Endothelial cell of umbilical vein (primary cell): Measurements from ENCODE around the gene NALCN. TPM values are rescaled to one million over a fixed set of nuclear protein-coding genes. Genes with fewer than 3 reads are reported as not detected.

ENCODE experiments used
- BruUV-seq: library from RNA; stranded (reverse); fragments of 400-500 nt; replicated peaks from 2 replicates; lab custom pipeline; 2021; lab: Mats Ljungman, UMichigan
- CTCF ChIA-PET: fragments of 300-600, 350-600 bp; sonication (Branson Sonifier 250); formaldehyde crosslinking; loops from one replicate; lab custom pipeline; 2021; ENCODE audit warnings: antibody characterized with exemption, inconsistent platforms; lab: Charles Lee
- POLR2A ChIA-PET: fragments of 300-600, 350-600 bp; sonication (Branson Sonifier 250); formaldehyde crosslinking; loops from one replicate; lab custom pipeline; 2021; ENCODE audit warnings: antibody characterized with exemption, inconsistent platforms; lab: Charles Lee
- DNase-seq: peaks from one replicate; pipeline ENCODE4 v3.0.0-alpha.2; 2011; ENCODE audit warnings: low read depth, low spot score
- FAIRE-seq: peaks from 2 replicates; lab custom pipeline; 2011; peaks lifted over from hg19 to GRCh38; lab: Jason Lieb, UNC
- H2AFZ ChIP-seq: 2 replicates; pipeline ENCODE4 v1.6.0; 2012; ENCODE audit warnings: low read depth, low read length, control low read depth, inconsistent platforms
- H3K27ac ChIP-seq: 2 replicates; pipeline ENCODE4 v1.5.1; 2011; ENCODE audit warnings: low read depth, mild to moderate bottlenecking, control low read depth, low read length, moderate library complexity; ENCODE audit not compliant: insufficient read depth
- H3K27me3 ChIP-seq, 2 experiments: 2 replicates each; pipeline versions ENCODE4 v1.6.0 to v1.6.1; 2011; ENCODE audit warnings: low read length in 2 of 2, mixed read lengths in 1 of 2; ENCODE audit not compliant: control insufficient read depth in 2 of 2, insufficient read depth in 2 of 2
- H3K36me3 ChIP-seq, 2 experiments: 2 replicates in 1 of 2; 3 replicates in 1 of 2; pipeline ENCODE4 v1.5.1; 2011; ENCODE audit warnings: low read length in 2 of 2, mild to moderate bottlenecking in 1 of 2, moderate library complexity in 1 of 2; ENCODE audit not compliant: control insufficient read depth in 2 of 2, insufficient read depth in 2 of 2; ENCODE audit errors: extremely low read depth in 1 of 2
- H3K4me1 ChIP-seq: 3 replicates; pipeline ENCODE4 v1.5.1; 2011; ENCODE audit warnings: mild to moderate bottlenecking, low read length; ENCODE audit not compliant: control insufficient read depth, insufficient read depth; ENCODE audit errors: extremely low read depth
- H3K4me2 ChIP-seq: 2 replicates; pipeline ENCODE4 v1.6.1; 2011; ENCODE audit warnings: low read length, control low read depth, mixed read lengths; ENCODE audit not compliant: insufficient read depth
- H3K4me3 ChIP-seq, 3 experiments: fragments of 200-600 bp in 1 of 3; sonication (generic), shearing (Covaris generic) in 1 of 3; replicated peaks in 1 of 3; 2 replicates each; pipeline ENCODE4 v1.5.1; 2011 to 2016; ENCODE audit warnings: control low read depth in 3 of 3, low read length in 3 of 3, mild to moderate bottlenecking in 2 of 3, inconsistent platforms in 1 of 3, low read depth in 1 of 3, moderate library complexity in 1 of 3; ENCODE audit not compliant: insufficient read depth in 1 of 3
- H3K79me2 ChIP-seq: 2 replicates; pipeline ENCODE4 v1.6.0; 2012; ENCODE audit warnings: low read length, inconsistent platforms; ENCODE audit not compliant: control insufficient read depth, insufficient read depth
- H3K9ac ChIP-seq: replicated peaks from 2 replicates; pipeline ENCODE3; 2011; ENCODE audit warnings: low read length, control low read depth; ENCODE audit not compliant: insufficient read depth; ENCODE audit errors: extremely low read depth
- H3K9me1 ChIP-seq: replicated peaks from 3 replicates; pipeline ENCODE4 v1.6.0; 2011; ENCODE audit warnings: mild to moderate bottlenecking, low read length; ENCODE audit not compliant: control insufficient read depth, insufficient read depth; ENCODE audit errors: extremely low read depth
- H3K9me3 ChIP-seq: replicated peaks from 2 replicates; pipeline ENCODE4 v1.5.1; 2012; ENCODE audit warnings: low read length, inconsistent platforms; ENCODE audit not compliant: control insufficient read depth, insufficient read depth
- H4K20me1 ChIP-seq: replicated peaks from 2 replicates; pipeline ENCODE3; 2011; ENCODE audit warnings: mild to moderate bottlenecking, low read length; ENCODE audit not compliant: control insufficient read depth, insufficient read depth; ENCODE audit errors: extremely low read depth
- EZH2 ChIP-seq: IDR thresholded peaks from 2 replicates; pipeline ENCODE4 v1.6.1; 2012; ENCODE audit warnings: borderline replicate concordance, low read depth, mild to moderate bottlenecking, moderate library complexity, low read length, inconsistent platforms; ENCODE audit not compliant: severe bottlenecking
- FOS ChIP-seq: IDR thresholded peaks from 2 replicates; pipeline ENCODE4 v1.6.1; 2011; ENCODE audit warnings: mild to moderate bottlenecking, low read length, moderate library complexity, borderline replicate concordance; ENCODE audit not compliant: insufficient read depth
- GATA2 ChIP-seq: IDR thresholded peaks from 2 replicates; pipeline ENCODE4 v1.7.0; 2011; ENCODE audit warnings: low read depth, mild to moderate bottlenecking, moderate library complexity, mixed read lengths, low read length; ENCODE audit not compliant: insufficient read length, insufficient read depth
- JUN ChIP-seq: IDR thresholded peaks from 2 replicates; pipeline ENCODE4 v1.6.1; 2011; ENCODE audit warnings: borderline replicate concordance, low read depth; ENCODE audit not compliant: insufficient read length, insufficient read depth
- MYC ChIP-seq: IDR thresholded peaks from one replicate; pipeline ENCODE4 v1.6.1; 2011; ENCODE audit warnings: mild to moderate bottlenecking, low read depth, low read length
- POLR2A ChIP-seq: IDR thresholded peaks from 2 replicates; pipeline ENCODE4 v1.6.1; 2012; ENCODE audit warnings: low read depth, mild to moderate bottlenecking, control low read depth, low read length
- POLR2AphosphoS5 ChIP-seq: IDR thresholded peaks from 2 replicates; pipeline ENCODE4 v1.6.1; 2012; ENCODE audit warnings: low read depth, mild to moderate bottlenecking, control low read depth, low read length, moderate library complexity; ENCODE audit not compliant: insufficient read depth
- dilution Hi-C: fragments of 300-500 bp; cut with MboI; formaldehyde crosslinking; loops from one replicate; pipeline ENCODE4 v1.15.0; 2019; ENCODE audit warnings: low sequenced_read_pairs; ENCODE audit not compliant: extremely low pct_ligation_motif_present
- intact Hi-C: fragments of 100-400 bp; cut with micrococcal nuclease; formaldehyde crosslinking; loops from one replicate; pipeline ENCODE4 v1.10.0; 2022
- polyA plus RNA-seq, 4 experiments: library from polyadenylated mRNA; depleted of rRNA in 3 of 4; stranded (reverse) in 3 of 4; unstranded in 1 of 4; fragments of >200 nt; gene quantifications; 2 replicates each; pipeline versions ENCODE4 v1.2.1 to v1.2.3, GENCODE V29; 2011 to 2012; ENCODE audit warnings: missing spikeins in 1 of 4
- total RNA-seq: library from RNA; stranded (reverse); gene quantifications from 2 replicates; pipeline ENCODE4 v1.2.3, GENCODE V29; 2021
- TF ChIP-seq, protein P1 (sequence below): IDR thresholded peaks from 2 replicates; pipeline ENCODE4 v1.6.1; 2011; ENCODE audit not compliant: insufficient read depth, insufficient read length

Gene NALCN
- total and polyA plus RNA-seq, 2 donors (not counting 3 experiments of a cell fraction or from before 2014, with no cell fraction given) = 3.3 to 4.4 TPM

DNA sequence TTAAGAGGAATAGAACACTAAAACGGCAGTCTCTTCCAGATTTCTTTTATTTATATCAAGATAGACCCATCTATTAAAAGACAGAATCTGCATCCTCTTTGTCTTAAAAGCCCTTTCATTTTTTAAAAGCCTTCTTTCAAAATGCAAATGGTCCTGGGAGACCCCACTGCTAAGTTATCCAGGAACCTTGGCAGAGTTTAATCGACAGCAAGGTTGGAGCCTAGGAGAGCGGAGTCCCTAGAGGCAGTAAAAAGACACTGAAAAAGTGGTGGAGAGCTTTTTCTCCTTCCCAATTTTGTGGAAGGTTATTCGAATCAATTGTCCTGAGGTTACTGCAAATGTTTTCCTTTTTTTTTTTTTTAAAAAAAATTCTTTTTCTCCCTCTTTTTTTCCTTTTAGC lies 294.7 kb downstream of the NALCN start:
- Histone ChIP-seq H3K9me1 (no peaks in the 10 kb centered on the region), H2AFZ (no peak overlapping the region), H3K79me2 (no peaks in the 10 kb centered on the region), H3K4me3 (no peak overlapping the region), H3K4me1 (no peaks in the 10 kb centered on the region), H3K9ac (no peak overlapping the region), H3K36me3 (no peaks in the 10 kb centered on the region), H3K4me2 (no peak overlapping the region), H4K20me1 (no peaks in the 10 kb centered on the region), H3K27ac (no peak overlapping the region), H3K27me3 (no peaks in the 10 kb centered on the region), H3K9me3 (no peaks in the 10 kb centered on the region)
- no TSS peak for BruUV-seq
- intact Hi-C loops (no loop called here), dilution Hi-C loops (no loop called here)
- DNase-seq = no peak
- ChIA-PET POLR2A (no interaction called here), CTCF (interaction anchor here (1.1 to 1.7 kb wide), 2 partner anchors 10 to 13 kb away, joined by 3 read pairs; no protein-coding TSS in a partner anchor)
- TF ChIP-seq POLR2A (no peak), POLR2AphosphoS5 (no peak), MYC (no peak), FOS (no peak), EZH2 (no peak), JUN (no peak)
- TF ChIP-seq, protein P1, sequence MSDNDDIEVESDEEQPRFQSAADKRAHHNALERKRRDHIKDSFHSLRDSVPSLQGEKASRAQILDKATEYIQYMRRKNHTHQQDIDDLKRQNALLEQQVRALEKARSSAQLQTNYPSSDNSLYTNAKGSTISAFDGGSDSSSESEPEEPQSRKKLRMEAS = no peak
- no peak for FAIRE-seq

DNA sequence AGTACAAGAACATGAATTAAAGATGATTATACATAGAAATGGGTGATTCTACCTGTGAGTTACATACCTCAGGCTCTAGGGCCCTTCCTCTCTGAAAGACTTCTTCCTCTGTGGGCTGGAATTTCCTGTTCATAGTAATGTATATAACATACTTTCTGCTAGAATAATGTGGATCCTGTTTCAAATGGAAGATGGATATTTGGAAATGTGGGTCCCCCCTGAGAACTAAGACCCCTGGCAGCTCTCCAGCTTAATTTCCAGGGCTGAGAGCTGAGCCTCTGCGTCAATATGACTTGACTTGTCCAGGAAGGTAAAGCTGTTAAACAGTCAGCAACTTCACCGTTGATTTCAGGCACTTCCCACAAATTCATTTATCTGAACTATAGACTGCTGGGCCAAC lies 296.3 kb downstream of the NALCN start:
- FAIRE-seq = no peak
- TF ChIP-seq FOS (no peak), JUN (no peak), EZH2 (no peak), POLR2AphosphoS5 (no peak), GATA2 (no peak), MYC (no peak)
- Histone ChIP-seq H3K4me3 (no peak overlapping the region), H3K27ac (no peak overlapping the region), H3K79me2 (no peaks in the 10 kb centered on the region), H3K36me3 (no peaks in the 10 kb centered on the region), H3K27me3 (no peaks in the 10 kb centered on the region), H3K9me3 (no peaks in the 10 kb centered on the region), H3K9ac (no peak overlapping the region), H2AFZ (no peak overlapping the region), H3K9me1 (no peaks in the 10 kb centered on the region), H3K4me2 (no peak overlapping the region), H4K20me1 (no peaks in the 10 kb centered on the region), H3K4me1 (no peaks in the 10 kb centered on the region)
- dilution Hi-C loops (no loop called here), intact Hi-C loops (no loop called here)
- no peak for DNase-seq
- POLR2A ChIA-PET = no interaction called here
- no TSS peak for BruUV-seq
- CTCF ChIA-PET = interaction anchor here (3.4 kb wide), 1 partner anchor 8 kb away, joined by 12 read pairs; no protein-coding TSS in a partner anchor
